ENCODE results near the gene ADGRG7. TPM values are rescaled to one million over a fixed set of nuclear protein-coding genes. Genes with fewer than 3 reads are reported as not detected.
A peak's percentile ranks its signal among the peaks of the same experiment; 100 is the strongest.

ADGRG7 gene
- total RNA-seq, 4 donors from 2014 or later = not detected

GRCh38 chr3:100725935-100726513 lies 116.6 kb downstream of the ADGRG7 start:
- Histone ChIP-seq H3K9me3 (no peaks in the 10 kb centered on the region), H3K27me3 (no peaks in the 10 kb centered on the region), H3K4me3 (no peak overlapping the region), H3K27ac (replicated peaks in 1 of 4) (no peak overlapping the region), H3K4me1 (peaks cover 8 to 28% (median 19%) of the 10 kb centered on the region in 4 donors), H3K36me3 (peaks cover 11 to 60% (median 35%) of the 10 kb centered on the region in 4 donors)
- 98% methylated on average over 3 of the region's 3 CpGs for WGBS
- TF ChIP-seq EP300 (IDR thresholded peaks at IDR 0.05) = no peak
- no peak for TF ChIP-seq POLR2A (IDR thresholded peaks at IDR 0.05; ENCODE audit: low read depth)
- TF ChIP-seq POLR2AphosphoS5 (IDR thresholded peaks at IDR 0.05) = no peak
- intact Hi-C loops (cut with DNase I) = no loop called here
- no peak for DNase-seq (ENCODE audit: extremely low spot score)

GRCh38 chr3:100726706-100727105 lies 117.3 kb downstream of the ADGRG7 start:
- TF ChIP-seq POLR2A (IDR thresholded peaks at IDR 0.05; ENCODE audit: low read depth) (no peak), EP300 (IDR thresholded peaks at IDR 0.05) (no peak), POLR2AphosphoS5 (IDR thresholded peaks at IDR 0.05) (no peak), CTCF (IDR thresholded peaks at IDR 0.05) (no peak)
- H3K27me3 ChIP-seq = no peaks in the 10 kb centered on the region
- peaks cover 8 to 30% (median 19%) of the 10 kb centered on the region in 4 donors for H3K4me1 ChIP-seq
- 81% methylated on average over 1 of the region's 1 CpG for WGBS
- DNase-seq (ENCODE audit: extremely low spot score) = no peak
- H3K27ac ChIP-seq (replicated peaks in 1 of 4) = no peak overlapping the region
- intact Hi-C loops (cut with DNase I) = no loop called here
- no peak overlapping the region for H3K4me3 ChIP-seq
- peaks cover 7 to 53% (median 32%) of the 10 kb centered on the region in 4 donors for H3K36me3 ChIP-seq
- no peaks in the 10 kb centered on the region for H3K9me3 ChIP-seq

GRCh38 chr3:100730524-100730923 lies 121.1 kb downstream of the ADGRG7 start:
- peaks cover 9 to 54% (median 32%) of the 10 kb centered on the region in 4 donors for H3K36me3 ChIP-seq
- H3K4me3 ChIP-seq = no peak overlapping the region
- intact Hi-C loops (cut with DNase I) = no loop called here
- WGBS = 71% methylated on average over 3 of the region's 3 CpGs
- H3K4me1 ChIP-seq = peaks cover 8 to 30% (median 25%) of the 10 kb centered on the region in 4 donors
- no peak for TF ChIP-seq POLR2AphosphoS5 (IDR thresholded peaks at IDR 0.05)
- H3K27me3 ChIP-seq = no peaks in the 10 kb centered on the region
- no peaks in the 10 kb centered on the region for H3K9me3 ChIP-seq
- DNase-seq (ENCODE audit: extremely low spot score) = no peak
- H3K27ac ChIP-seq (replicated peaks in 1 of 4) = no peak overlapping the region

- Histone ChIP-seq H3K36me3 (peaks cover 14 to 65% (median 37%) of the 10 kb centered on the region in 4 donors), H3K27me3 (no peaks in the 10 kb centered on the region), H3K27ac (replicated peaks in 1 of 4) (no peak overlapping the region), H3K9me3 (no peaks in the 10 kb centered on the region), H3K4me1 (peaks cover 4 to 19% (median 12%) of the 10 kb centered on the region in 4 donors), H3K4me3 (no peak overlapping the region)
- TF ChIP-seq POLR2AphosphoS5 (IDR thresholded peaks at IDR 0.05) (no peak), CTCF (IDR thresholded peaks at IDR 0.05) (no peak), POLR2A (IDR thresholded peaks at IDR 0.05; ENCODE audit: low read depth) (no peak), EP300 (IDR thresholded peaks at IDR 0.05) (no peak)
- 91% methylated on average over 3 of the region's 3 CpGs for WGBS
- intact Hi-C loops (cut with DNase I) = no loop called here
- DNase-seq (ENCODE audit: extremely low spot score) = no peak
These were observed 123.0 kb downstream of the ADGRG7 start for GRCh38 chr3:100732435-100732834.

- H3K27ac ChIP-seq (replicated peaks in 1 of 4) = no peak overlapping the region
- intact Hi-C loops (cut with DNase I) = no loop called here
- peaks cover 28 to 82% (median 46%) of the 10 kb centered on the region in 4 donors for H3K36me3 ChIP-seq
- peaks cover 0 to 10% (median 3%) of the 10 kb centered on the region in 4 donors for H3K4me1 ChIP-seq
- DNase-seq (ENCODE audit: extremely low spot score) = no peak
- no peaks in the 10 kb centered on the region for H3K9me3 ChIP-seq
- 34% methylated on average over 2 of the region's 2 CpGs for WGBS
- TF ChIP-seq EP300 (IDR thresholded peaks at IDR 0.05) = no peak
- peak in 1 of 3 experiments; percentile 31 for TF ChIP-seq CTCF (IDR thresholded peaks at IDR 0.05)
- H3K4me3 ChIP-seq = no peak overlapping the region
- no peaks in the 10 kb centered on the region for H3K27me3 ChIP-seq
These were observed 127.9 kb downstream of the ADGRG7 start for GRCh38 chr3:100737334-100737733.

GRCh38 chr3:100740207-100740606 lies 130.8 kb downstream of the ADGRG7 start:
- WGBS = 94% methylated on average over 1 of the region's 1 CpG
- no peaks in the 10 kb centered on the region for H3K9me3 ChIP-seq
- no peak for TF ChIP-seq POLR2AphosphoS5 (IDR thresholded peaks at IDR 0.05)
- TF ChIP-seq EP300 (IDR thresholded peaks at IDR 0.05) = no peak
- H3K4me3 ChIP-seq = no peak overlapping the region
- intact Hi-C loops (cut with DNase I) = loop anchor here (10.0 kb wide), 1 partner anchor 455 kb away; no protein-coding TSS in a partner anchor
- no peak for DNase-seq (ENCODE audit: extremely low spot score)
- peaks cover 0 to 5% (median 0%) of the 10 kb centered on the region in 4 donors for H3K4me1 ChIP-seq
- no peaks in the 10 kb centered on the region for H3K27me3 ChIP-seq
- H3K27ac ChIP-seq (replicated peaks in 1 of 4) = no peak overlapping the region
- H3K36me3 ChIP-seq = peaks cover 25 to 74% (median 47%) of the 10 kb centered on the region in 4 donors
